Lower lobe of right lung (tissue), 2 donors: ENCODE results near the gene TRAF4. TPM values are rescaled to one million over a fixed set of nuclear protein-coding genes. Genes with fewer than 3 reads are reported as not detected.

Experiments
- ATAC-seq, 2 donors: fragments of 200-7000 bp; cut with Tn5 transposase; one replicate each; pipeline ENCODE4 v1.9.1; 2020 to 2022; ENCODE audit warnings: mild to moderate bottlenecking in 2 of 2, moderate library complexity in 2 of 2
- DNase-seq: peaks from one replicate; pipeline ENCODE4 v3.0.0-alpha.2; 2020
- H3K27ac ChIP-seq: fragments of 200-600 bp; one replicate; pipeline ENCODE4 v1.8.0; 2022
- H3K27me3 ChIP-seq: fragments of 200-600 bp; one replicate; pipeline ENCODE4 v1.8.0; 2022; ENCODE audit warnings: low read depth
- H3K36me3 ChIP-seq: fragments of 200-600 bp; one replicate; pipeline ENCODE4 v1.8.0; 2022; ENCODE audit warnings: mild to moderate bottlenecking
- H3K4me1 ChIP-seq: fragments of 200-600 bp; one replicate; pipeline ENCODE4 v1.8.0; 2022
- H3K4me3 ChIP-seq: fragments of 200-600 bp; one replicate; pipeline ENCODE4 v1.8.0; 2022; ENCODE audit warnings: mild to moderate bottlenecking
- H3K9me3 ChIP-seq: fragments of 200-600 bp; one replicate; pipeline ENCODE4 v1.8.0; 2022
- intact Hi-C: fragments of 100-400 bp; cut with DNase I; formaldehyde crosslinking; loops from one replicate; pipeline ENCODE4 v1.11.0; 2022
- total RNA-seq: library from RNA; stranded (reverse); fragmentation: NEBNext Ultra II Directional; extraction: Animal tissue kit (Norgen Biotek cat#: 25700); gene quantifications from one replicate; pipeline ENCODE4 v1.2.1, GENCODE V29; 2021
- TF ChIP-seq, protein P1 (sequence below): fragments of 200-600 bp; IDR thresholded peaks from one replicate; pipeline ENCODE4 v1.8.0; 2022; ENCODE audit warnings: antibody characterized with exemption, mild to moderate bottlenecking
- donor health status: DM: no; HTN: yes; CAD: no; lungs with severe emphysema.

The TRAF4 gene
- total RNA-seq, 1 donor from 2014 or later = 52.8 TPM

DNA sequence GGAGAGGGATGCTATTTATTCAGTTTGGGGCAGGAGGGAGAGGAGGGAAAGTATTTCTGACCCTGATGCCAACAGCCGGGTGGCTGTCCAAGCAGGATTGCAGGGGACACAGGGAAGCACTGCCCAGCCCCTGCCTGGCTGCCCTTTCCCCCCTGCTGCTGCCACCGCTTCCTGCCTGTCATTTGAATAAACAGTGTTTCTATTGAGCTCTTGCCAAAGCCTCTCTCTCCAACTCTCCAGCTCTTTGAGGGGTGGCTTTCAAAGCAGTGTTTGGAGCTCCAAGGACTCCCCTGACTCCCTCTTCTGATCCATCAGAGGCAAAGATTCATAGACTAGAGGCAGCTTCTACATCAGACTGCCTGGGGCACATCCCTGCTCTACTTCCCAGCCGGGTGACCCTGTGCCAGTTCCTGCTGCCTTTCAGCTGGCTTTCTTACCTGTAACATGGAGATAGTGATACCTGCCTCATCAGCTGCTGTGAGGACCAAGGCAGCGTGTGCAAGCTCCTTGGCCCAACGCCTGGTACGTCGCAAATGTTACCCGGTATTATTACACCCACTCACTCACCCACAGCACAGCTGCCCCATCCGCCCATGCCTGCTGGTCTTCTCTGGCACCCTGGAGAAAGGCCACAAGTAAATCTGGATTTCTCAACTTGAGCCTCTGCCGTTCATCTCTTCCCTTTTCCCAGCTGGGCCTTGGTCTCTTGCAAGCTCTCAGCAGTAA, 41.6 kb upstream of the TRAF4 start:
- TF ChIP-seq, protein P1, sequence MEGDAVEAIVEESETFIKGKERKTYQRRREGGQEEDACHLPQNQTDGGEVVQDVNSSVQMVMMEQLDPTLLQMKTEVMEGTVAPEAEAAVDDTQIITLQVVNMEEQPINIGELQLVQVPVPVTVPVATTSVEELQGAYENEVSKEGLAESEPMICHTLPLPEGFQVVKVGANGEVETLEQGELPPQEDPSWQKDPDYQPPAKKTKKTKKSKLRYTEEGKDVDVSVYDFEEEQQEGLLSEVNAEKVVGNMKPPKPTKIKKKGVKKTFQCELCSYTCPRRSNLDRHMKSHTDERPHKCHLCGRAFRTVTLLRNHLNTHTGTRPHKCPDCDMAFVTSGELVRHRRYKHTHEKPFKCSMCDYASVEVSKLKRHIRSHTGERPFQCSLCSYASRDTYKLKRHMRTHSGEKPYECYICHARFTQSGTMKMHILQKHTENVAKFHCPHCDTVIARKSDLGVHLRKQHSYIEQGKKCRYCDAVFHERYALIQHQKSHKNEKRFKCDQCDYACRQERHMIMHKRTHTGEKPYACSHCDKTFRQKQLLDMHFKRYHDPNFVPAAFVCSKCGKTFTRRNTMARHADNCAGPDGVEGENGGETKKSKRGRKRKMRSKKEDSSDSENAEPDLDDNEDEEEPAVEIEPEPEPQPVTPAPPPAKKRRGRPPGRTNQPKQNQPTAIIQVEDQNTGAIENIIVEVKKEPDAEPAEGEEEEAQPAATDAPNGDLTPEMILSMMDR = no peak
- Histone ChIP-seq H3K4me3 (no peak overlapping the region), H3K27me3 (no peaks in the 10 kb centered on the region), H3K4me1 (no peaks in the 10 kb centered on the region), H3K36me3 (peaks cover 77% of the 10 kb centered on the region), H3K27ac (no peak overlapping the region), H3K9me3 (no peaks in the 10 kb centered on the region)
- intact Hi-C loops = no loop called here
- ATAC-seq (no peak), DNase-seq (no peak)

DNA sequence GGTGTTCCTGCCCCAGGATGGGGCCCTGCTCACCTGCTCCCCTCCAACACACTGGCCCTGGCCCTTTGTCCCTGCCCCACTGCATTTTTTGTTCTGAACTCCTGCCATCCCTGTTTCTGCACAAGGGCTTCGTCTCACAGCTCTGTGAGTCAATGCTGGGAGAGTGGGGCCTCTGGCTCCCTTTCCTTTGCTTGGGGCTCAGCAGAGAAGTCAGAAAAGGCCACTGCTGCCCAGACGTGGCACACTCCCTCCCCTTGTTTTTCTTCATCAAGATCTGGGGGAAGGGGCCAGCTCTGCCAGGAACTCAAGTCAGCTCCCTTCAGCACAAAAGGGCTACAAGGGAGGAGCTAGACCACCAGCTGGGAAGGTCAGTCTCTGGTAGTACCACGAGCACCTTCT, 41.1 kb upstream of the TRAF4 start:
- TF ChIP-seq, protein P1 = no peak
- Histone ChIP-seq H3K4me1 (no peaks in the 10 kb centered on the region), H3K27ac (no peak overlapping the region), H3K4me3 (no peak overlapping the region), H3K36me3 (peaks cover 71% of the 10 kb centered on the region), H3K27me3 (no peaks in the 10 kb centered on the region), H3K9me3 (no peaks in the 10 kb centered on the region)
- ATAC-seq (no peak), DNase-seq (no peak)
- intact Hi-C loops = no loop called here

DNA sequence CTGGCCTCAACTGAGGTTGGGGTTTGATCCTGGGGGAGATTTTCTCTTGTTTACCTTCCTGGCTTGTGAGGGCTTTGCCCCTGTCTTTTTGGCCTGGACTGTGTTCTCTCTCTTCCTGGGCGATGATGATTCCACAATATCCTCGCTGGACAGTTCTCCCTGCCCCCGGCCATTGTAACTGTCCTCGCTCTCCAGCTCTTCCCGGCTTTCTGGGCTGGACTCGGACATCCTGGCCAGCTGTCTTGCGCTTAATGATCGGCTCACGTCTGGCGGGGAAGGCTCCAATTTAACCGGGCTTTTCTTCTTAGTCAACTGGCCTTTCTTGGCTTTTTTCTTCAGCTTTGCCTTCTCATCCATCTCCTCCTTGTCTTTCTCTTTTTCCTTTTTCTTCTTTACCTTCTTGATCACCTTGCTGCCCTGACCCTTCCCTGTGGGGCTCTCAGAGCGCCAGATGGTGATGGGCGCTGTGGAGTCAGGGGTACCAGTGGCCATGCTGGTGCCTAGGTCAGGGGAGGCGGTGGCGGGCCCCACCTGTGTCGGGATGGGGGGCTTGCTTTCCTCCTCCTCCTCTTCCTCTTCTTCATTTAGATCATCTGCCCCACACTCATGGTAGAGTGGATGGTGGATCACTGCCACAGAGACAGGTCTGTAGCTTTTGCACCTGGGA, 40.1 kb upstream of the TRAF4 start:
- DNase-seq (no peak), ATAC-seq (no peak)
- TF ChIP-seq, protein P1 = no peak
- intact Hi-C loops = no loop called here
- no peaks in the 10 kb centered on the region for H3K9me3 ChIP-seq
- no peaks in the 10 kb centered on the region for H3K4me1 ChIP-seq
- no peak overlapping the region for H3K27ac ChIP-seq
- H3K27me3 ChIP-seq = no peaks in the 10 kb centered on the region
- H3K36me3 ChIP-seq = peaks cover 62% of the 10 kb centered on the region
- no peak overlapping the region for H3K4me3 ChIP-seq

DNA sequence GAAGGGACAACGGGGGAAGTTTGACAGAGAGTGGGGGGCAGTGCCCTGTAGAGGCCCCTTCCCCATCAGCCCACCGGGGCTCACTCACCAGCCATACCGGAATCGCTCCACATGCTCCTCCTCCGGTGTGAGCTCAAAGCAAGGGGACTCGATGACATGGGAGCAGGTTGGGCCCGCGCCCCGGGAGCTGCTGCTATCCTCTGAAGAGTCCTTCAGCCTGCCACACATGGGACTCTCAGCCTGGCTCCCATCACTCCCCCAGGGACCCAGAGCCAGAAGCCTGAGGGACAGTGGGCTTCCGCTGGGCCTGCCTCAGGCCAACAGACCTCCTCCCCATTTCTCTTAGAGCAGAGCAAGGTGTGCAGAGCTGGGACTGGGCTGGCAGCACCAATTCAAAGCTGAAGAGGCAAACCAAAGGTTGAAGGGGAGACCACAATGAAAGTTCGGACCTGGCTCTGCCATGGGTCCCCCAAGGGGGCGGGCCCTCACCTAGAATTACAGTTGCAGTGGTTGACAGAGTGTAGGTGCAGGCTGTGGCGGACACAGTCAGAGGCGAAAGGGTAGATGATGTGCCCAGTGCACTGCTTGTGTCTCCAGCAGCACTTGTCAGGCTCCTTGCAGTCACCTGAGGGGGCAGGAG, 39.5 kb upstream of the TRAF4 start:
- H3K9me3 ChIP-seq = no peaks in the 10 kb centered on the region
- no peak overlapping the region for H3K4me3 ChIP-seq
- peaks cover 55% of the 10 kb centered on the region for H3K36me3 ChIP-seq
- intact Hi-C loops = no loop called here
- H3K27me3 ChIP-seq = no peaks in the 10 kb centered on the region
- no peak for DNase-seq
- H3K27ac ChIP-seq = no peak overlapping the region
- ATAC-seq = no peak
- no peaks in the 10 kb centered on the region for H3K4me1 ChIP-seq
- TF ChIP-seq, protein P1 = no peak

DNA sequence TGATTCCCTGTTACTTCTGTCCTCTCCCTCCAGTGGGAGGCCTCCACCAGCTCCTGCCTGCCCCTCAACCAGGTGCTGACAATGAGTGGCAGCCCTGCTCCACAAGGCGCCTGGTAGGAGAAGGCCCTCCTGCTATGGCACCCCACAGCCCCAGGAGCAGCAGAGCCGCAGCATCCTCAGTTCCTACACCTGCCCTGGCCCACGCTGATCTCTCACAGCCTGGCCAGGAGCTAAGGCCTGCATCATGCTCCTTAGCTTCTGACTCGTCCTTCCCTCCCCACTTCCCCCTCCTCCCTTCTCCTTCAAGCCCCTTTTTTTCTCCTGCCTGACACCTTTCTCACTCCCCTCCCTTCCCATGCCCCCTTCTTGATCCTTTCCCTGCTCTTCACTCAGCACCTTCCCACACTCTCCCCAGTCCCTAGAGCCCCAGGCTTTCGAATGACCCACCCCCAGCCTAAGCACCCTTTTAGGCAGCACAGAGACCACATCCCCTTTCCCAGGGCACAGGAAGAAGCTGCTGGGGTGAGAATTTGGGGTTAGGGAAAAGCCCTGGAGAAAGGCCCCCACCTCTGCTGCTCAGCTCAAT, 38.6 kb upstream of the TRAF4 start:
- TF ChIP-seq, protein P1 = no peak
- Histone ChIP-seq H3K4me3 (no peak overlapping the region), H3K36me3 (peaks cover 47% of the 10 kb centered on the region), H3K4me1 (no peaks in the 10 kb centered on the region), H3K27ac (no peak overlapping the region), H3K27me3 (no peaks in the 10 kb centered on the region), H3K9me3 (no peaks in the 10 kb centered on the region)
- DNase-seq (no peak), ATAC-seq (no peak)
- intact Hi-C loops = no loop called here
